Measurements from ENCODE around the gene CWC22. TPM values are rescaled to one million over a fixed set of nuclear protein-coding genes. Genes with fewer than 3 reads are reported as not detected.
"Not testable (repeated sequence)": the region's sequence is repeated elsewhere in the genome, so short reads cannot be mapped to it uniquely, and the experiment has no call there.

Gene CWC22
- total RNA-seq, 4 donors from 2014 or later = 7.5 to 19.9 (median 16.4) TPM

DNA sequence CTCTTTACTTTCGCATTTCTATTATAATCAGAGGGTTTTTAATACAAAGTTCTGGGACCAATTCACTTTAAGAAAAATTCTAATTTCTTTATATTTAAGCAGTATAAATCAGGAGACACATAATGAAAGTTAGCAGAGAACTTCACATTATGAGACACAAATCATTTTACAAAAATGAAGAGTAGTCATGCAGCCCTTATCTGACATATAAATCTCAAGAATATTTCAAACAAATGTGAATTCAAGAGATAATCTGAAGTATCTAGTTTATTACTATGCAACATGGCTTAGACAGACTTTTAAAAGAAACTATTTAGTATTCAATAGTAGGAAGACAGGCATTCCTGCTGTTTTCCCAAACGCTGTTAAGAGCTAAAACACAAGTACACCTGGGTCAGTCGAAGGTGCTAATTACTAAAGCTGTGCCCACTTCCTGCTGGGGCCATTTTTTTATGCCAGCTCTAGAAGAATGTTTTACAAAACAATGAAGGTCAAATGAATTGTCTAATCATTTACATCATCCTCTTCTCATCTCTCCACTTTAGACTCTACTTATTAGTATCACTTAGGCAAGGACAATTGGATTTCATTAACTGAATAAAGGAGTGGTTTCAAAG lies 40.2 kb downstream of the CWC22 start:
- H3K27me3 ChIP-seq = no peaks in the 10 kb centered on the region
- in situ Hi-C loops (cut with MboI; ENCODE audit: low pct_ligation_motif_present in 1 of 4, low pct_unique_long_range_greater_than_20kb in 1 of 4, low sequenced_read_pairs in 3 of 4) = no loop called here
- no peaks in the 10 kb centered on the region for H3K9me3 ChIP-seq
- no peaks in the 10 kb centered on the region for H3K4me1 ChIP-seq
- no peak for TF ChIP-seq CTCF (IDR thresholded peaks at IDR 0.05)
- TF ChIP-seq POLR2A (IDR thresholded peaks at IDR 0.05) = no peak
- no peak for TF ChIP-seq EP300 (IDR thresholded peaks at IDR 0.05; ENCODE audit: low read depth)
- TF ChIP-seq POLR2AphosphoS5 (IDR thresholded peaks at IDR 0.05) = no peak
- 85 to 90% methylated on average over 3 of the region's 3 CpGs for WGBS, 2 donors (ENCODE audit: low coverage in 1 of 2)
- H3K36me3 ChIP-seq = peaks cover 0 to 56% (median 25%) of the 10 kb centered on the region in 4 donors
- no peak overlapping the region for H3K27ac ChIP-seq
- intact Hi-C loops (cut with DNase I; ENCODE audit: low total_unique reads) = no loop called here
- no peak overlapping the region for H3K4me3 ChIP-seq
- no peak for DNase-seq

DNA sequence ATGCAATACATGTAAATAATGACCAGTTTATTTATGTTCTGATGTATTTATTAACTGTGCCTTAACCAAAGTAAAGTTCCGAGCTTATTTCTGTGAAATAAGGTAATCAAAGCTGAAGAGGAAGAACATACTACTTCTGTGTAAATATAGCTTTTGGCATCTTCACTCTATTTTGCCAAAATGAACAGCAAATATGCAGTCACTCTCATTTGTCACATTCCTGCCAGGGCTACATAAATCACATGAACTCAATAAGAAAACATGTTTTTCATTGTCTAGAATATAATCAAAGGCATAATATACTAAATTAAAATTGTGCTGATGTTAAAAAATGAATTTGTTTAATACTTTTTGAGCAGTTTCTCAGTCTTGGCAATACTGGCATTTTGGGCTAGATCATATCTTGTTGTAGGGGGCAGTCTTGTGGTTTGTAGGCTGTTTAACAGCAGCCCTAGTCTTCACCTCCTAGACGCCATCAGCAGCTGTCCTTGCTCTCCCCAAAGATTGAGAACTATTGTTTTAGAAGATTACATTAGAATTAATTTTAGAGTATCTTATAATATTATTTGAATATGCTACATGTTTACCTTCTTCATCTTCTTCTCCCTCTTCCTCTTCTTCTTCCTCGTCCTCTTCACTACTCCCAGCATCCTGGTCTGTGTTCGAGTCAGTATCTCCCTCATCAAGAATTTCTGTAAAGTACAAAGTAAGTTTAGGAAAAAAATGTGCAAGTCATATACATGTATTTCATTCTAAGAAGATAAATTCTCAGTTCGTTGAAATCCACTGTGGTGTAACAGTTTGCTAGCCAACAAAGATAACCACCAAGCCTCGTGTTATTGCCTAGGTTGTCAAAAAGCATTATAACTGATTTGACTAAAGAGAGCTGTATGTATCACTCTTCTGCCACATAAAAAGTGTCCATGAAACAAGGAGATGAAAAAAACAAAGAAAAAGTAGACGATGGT lies 41.5 kb downstream of the CWC22 start:
- Histone ChIP-seq H3K4me1 (no peaks in the 10 kb centered on the region), H3K4me3 (no peak overlapping the region), H3K36me3 (peaks cover 0 to 55% (median 23%) of the 10 kb centered on the region in 4 donors), H3K9me3 (no peaks in the 10 kb centered on the region), H3K27ac (no peak overlapping the region), H3K27me3 (no peaks in the 10 kb centered on the region)
- in situ Hi-C loops (cut with MboI; ENCODE audit: low pct_ligation_motif_present in 1 of 4, low pct_unique_long_range_greater_than_20kb in 1 of 4, low sequenced_read_pairs in 3 of 4) = no loop called here
- DNase-seq = no peak
- 89 to 93% methylated on average over 7 of the region's 7 CpGs for WGBS, 2 donors (ENCODE audit: low coverage in 1 of 2)
- intact Hi-C loops (cut with DNase I; ENCODE audit: low total_unique reads) = no loop called here
- TF ChIP-seq EP300 (IDR thresholded peaks at IDR 0.05; ENCODE audit: low read depth) = no peak
- no peak for TF ChIP-seq CTCF (IDR thresholded peaks at IDR 0.05)
- no peak for TF ChIP-seq POLR2A (IDR thresholded peaks at IDR 0.05)
- no peak for TF ChIP-seq POLR2AphosphoS5 (IDR thresholded peaks at IDR 0.05)

- intact Hi-C loops (cut with DNase I; ENCODE audit: low total_unique reads) = no loop called here
- TF ChIP-seq CTCF (IDR thresholded peaks at IDR 0.05) (no peak), EP300 (IDR thresholded peaks at IDR 0.05; ENCODE audit: low read depth) (no peak), POLR2AphosphoS5 (IDR thresholded peaks at IDR 0.05) (no peak), POLR2A (IDR thresholded peaks at IDR 0.05) (no peak)
- DNase-seq = no peak
- Histone ChIP-seq H3K27me3 (no peaks in the 10 kb centered on the region), H3K36me3 (peaks cover 0 to 44% (median 14%) of the 10 kb centered on the region in 4 donors), H3K4me3 (no peak overlapping the region), H3K9me3 (no peaks in the 10 kb centered on the region), H3K27ac (no peak overlapping the region), H3K4me1 (no peaks in the 10 kb centered on the region)
- in situ Hi-C loops (cut with MboI; ENCODE audit: low pct_ligation_motif_present in 1 of 4, low pct_unique_long_range_greater_than_20kb in 1 of 4, low sequenced_read_pairs in 3 of 4) = no loop called here
- WGBS, 2 donors (ENCODE audit: low coverage in 1 of 2) = 75 to 94% methylated on average over 1 to 4 of the region's 4 CpGs
Measured at GRCh38 chr2:179963626-179964025, 43.5 kb downstream of the CWC22 start.

DNA sequence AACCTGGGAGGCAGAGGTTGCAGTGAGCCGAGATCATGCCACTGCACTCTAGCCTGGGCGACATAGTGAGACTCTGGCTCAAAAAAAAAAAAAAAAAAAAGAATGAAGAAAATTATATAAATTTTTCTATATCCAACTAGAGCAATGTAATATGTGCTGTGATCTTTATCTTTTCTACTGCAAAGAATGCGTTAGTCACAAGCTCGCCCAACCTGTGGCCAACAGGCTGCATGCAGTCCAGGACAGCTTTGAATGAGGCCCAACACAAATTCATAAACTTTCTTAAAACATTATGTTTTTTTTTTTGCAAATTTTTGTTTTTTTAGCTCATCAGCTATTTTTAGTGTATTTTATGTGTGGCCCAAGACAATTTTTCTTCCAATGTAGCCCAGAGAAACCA lies 48.8 kb downstream of the CWC22 start:
- WGBS, 2 donors (ENCODE audit: low coverage in 1 of 2) = 95 to 98% methylated on average over 4 of the region's 4 CpGs
- H3K4me3 ChIP-seq; DNase-seq; H3K27me3 ChIP-seq; H3K4me1 ChIP-seq; H3K27ac ChIP-seq; intact Hi-C loops (cut with DNase I; ENCODE audit: low total_unique reads); H3K9me3 ChIP-seq; in situ Hi-C loops (cut with MboI; ENCODE audit: low pct_ligation_motif_present in 1 of 4, low pct_unique_long_range_greater_than_20kb in 1 of 4, low sequenced_read_pairs in 3 of 4): not testable (repeated sequence)
- H3K36me3 ChIP-seq = peaks cover 0 to 44% (median 3%) of the 10 kb centered on the region in 4 donors

Measured in transverse colon (tissue), 4 donors.